Esophagus muscularis mucosa (tissue), 4 donors: ENCODE data around the gene COPA.

Experiments used
- CTCF ChIP-seq, 3 experiments: fragments of 200-600 bp in 2 of 3; fragments of 450-650 bp in 1 of 3; sonication (generic) in 2 of 3; IDR thresholded peaks; one replicate each; pipeline ENCODE4 v1.5.1; 2017 to 2019; ENCODE audit warnings: antibody characterized with exemption in 3 of 3, mild to moderate bottlenecking in 2 of 3, moderate library complexity in 1 of 3
- EP300 ChIP-seq: sonication (generic); formaldehyde crosslinking; IDR thresholded peaks from one replicate; pipeline ENCODE4 v1.6.1; 2017; ENCODE audit warnings: antibody characterized with exemption
- POLR2A ChIP-seq: fragments of 450-650 bp; IDR thresholded peaks from one replicate; pipeline ENCODE4 v1.6.1; 2017; ENCODE audit warnings: antibody characterized with exemption, moderate library complexity, mild to moderate bottlenecking, low read depth
- POLR2AphosphoS5 ChIP-seq, 2 donors: sonication (generic); formaldehyde crosslinking; IDR thresholded peaks; one replicate each; pipeline ENCODE4 v1.6.1; 2017; ENCODE audit warnings: antibody characterized with exemption in 2 of 2

DNA sequence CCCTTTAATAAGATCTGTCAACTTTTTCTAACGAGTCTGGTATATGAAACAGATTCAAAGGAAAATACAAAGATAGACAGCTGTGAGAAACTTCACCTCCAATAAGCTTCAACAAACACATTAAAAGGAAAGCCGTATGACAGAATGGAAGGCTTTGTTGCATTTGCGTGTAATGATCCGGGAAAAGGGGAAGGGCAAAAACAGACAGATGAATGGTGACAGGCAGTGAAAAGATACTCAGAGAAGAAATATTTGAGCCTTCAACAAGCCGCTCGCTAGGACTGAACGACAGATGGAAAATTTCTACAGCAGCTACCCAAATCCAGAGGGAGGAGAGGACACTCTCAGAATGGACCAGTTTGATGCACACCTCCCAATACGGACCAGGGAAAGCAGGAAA is 14.9 kb downstream of the COPA start:
- TF ChIP-seq EP300, result no peak
- no peak for TF ChIP-seq CTCF (IDR thresholded peaks at IDR 0.05)
- TF ChIP-seq POLR2A, result no peak
- TF ChIP-seq POLR2AphosphoS5 (IDR thresholded peaks at IDR 0.05), result no peak
